Measurements from ENCODE around the gene ARHGEF28. TPM values are rescaled to one million over a fixed set of nuclear protein-coding genes. Genes with fewer than 3 reads are reported as not detected.

Gene ARHGEF28
- total RNA-seq, 1 donor from 2014 or later, result 44.9 TPM

GRCh38 chr5:73682176-73682575 lies 56.2 kb downstream of the ARHGEF28 start:
- Mint-ChIP-seq H3K27me3 (ENCODE audit: unreplicated experiment) (no peaks in the 10 kb centered on the region), H3K4me3 (ENCODE audit: unreplicated experiment) (no peak overlapping the region), H3K9me3 (ENCODE audit: unreplicated experiment) (no peaks in the 10 kb centered on the region), H3K36me3 (ENCODE audit: unreplicated experiment) (peaks cover 20% of the 10 kb centered on the region), H3K27ac (ENCODE audit: unreplicated experiment) (no peak overlapping the region), H3K4me1 (ENCODE audit: unreplicated experiment) (peaks cover 34% of the 10 kb centered on the region)
- no peak for DNase-seq (ENCODE audit: extremely low spot score, unreplicated experiment)
- TF ChIP-seq CTCF (IDR thresholded peaks at IDR 0.05), result no peak

DNA sequence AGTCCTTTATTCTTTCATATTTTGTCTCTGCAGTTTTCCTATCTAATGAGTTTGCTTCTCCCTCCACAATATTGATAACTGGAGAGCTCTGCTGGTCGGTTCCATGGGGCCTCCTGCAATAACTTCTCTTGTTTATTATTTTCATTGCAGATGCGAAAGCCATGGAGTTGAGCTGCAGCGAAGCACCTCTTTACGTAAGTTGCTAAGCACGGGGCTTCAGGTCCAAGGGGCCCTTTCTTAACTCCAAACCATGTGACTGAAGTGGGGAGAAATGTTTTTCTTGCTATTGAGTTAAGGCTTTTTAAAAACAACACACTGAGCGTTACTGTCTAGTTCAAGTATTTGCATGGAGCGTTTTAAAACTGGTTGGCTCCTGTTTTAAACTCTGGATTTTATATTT lies 58.7 kb downstream of the ARHGEF28 start:
- Mint-ChIP-seq H3K27me3 (ENCODE audit: unreplicated experiment) (no peaks in the 10 kb centered on the region), H3K36me3 (ENCODE audit: unreplicated experiment) (peaks cover 22% of the 10 kb centered on the region), H3K4me3 (ENCODE audit: unreplicated experiment) (no peak overlapping the region), H3K27ac (ENCODE audit: unreplicated experiment) (no peak overlapping the region), H3K4me1 (ENCODE audit: unreplicated experiment) (peaks cover 32% of the 10 kb centered on the region), H3K9me3 (ENCODE audit: unreplicated experiment) (no peaks in the 10 kb centered on the region)
- no peak for DNase-seq (ENCODE audit: extremely low spot score, unreplicated experiment)
- TF ChIP-seq CTCF (IDR thresholded peaks at IDR 0.05), result no peak

DNA sequence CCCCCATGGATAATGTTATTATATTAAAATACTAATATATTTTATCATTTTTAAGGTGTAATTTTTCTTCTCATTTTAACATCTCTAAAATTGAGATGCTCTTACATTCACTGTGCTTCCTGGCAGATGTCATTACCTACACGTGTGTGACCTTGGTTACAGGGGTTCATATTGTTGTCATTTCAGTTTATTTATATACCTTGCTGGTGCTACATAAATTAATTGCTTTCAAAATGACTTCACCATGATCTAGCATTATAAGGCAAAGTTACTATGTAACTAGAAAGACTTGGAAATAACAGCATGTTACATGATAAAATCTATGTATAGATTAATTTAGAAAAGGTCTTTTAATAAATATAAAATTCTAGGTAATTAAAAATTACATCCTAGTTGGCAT lies 60.9 kb downstream of the ARHGEF28 start:
- DNase-seq (ENCODE audit: extremely low spot score, unreplicated experiment), result no peak
- peaks cover 44% of the 10 kb centered on the region for H3K4me1 Mint-ChIP-seq (ENCODE audit: unreplicated experiment)
- no peaks in the 10 kb centered on the region for H3K27me3 Mint-ChIP-seq (ENCODE audit: unreplicated experiment)
- H3K27ac Mint-ChIP-seq (ENCODE audit: unreplicated experiment), result no peak overlapping the region
- H3K9me3 Mint-ChIP-seq (ENCODE audit: unreplicated experiment), result no peaks in the 10 kb centered on the region
- TF ChIP-seq CTCF (IDR thresholded peaks at IDR 0.05), result no peak
- H3K4me3 Mint-ChIP-seq (ENCODE audit: unreplicated experiment), result no peak overlapping the region
- peaks cover 20% of the 10 kb centered on the region for H3K36me3 Mint-ChIP-seq (ENCODE audit: unreplicated experiment)

DNA sequence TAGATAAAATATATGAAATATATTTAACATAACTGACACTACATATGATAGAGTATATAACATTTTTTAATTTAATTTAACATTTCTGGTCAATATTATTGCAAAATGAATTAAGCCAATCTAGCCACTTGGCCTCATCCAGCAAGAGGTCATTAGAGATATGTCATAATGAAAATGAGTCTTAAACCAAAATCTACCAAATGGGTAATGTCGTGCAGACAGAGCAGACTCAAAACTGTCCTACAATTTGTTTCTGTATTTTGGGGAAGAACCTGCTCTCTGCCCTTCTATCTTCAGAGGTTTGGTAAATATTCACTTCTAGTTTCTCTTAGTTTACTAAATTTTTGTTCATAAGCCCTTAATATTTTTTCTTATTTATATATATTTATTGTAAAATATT lies 61.4 kb downstream of the ARHGEF28 start:
- DNase-seq (ENCODE audit: extremely low spot score, unreplicated experiment), result no peak
- peaks cover 20% of the 10 kb centered on the region for H3K36me3 Mint-ChIP-seq (ENCODE audit: unreplicated experiment)
- no peaks in the 10 kb centered on the region for H3K27me3 Mint-ChIP-seq (ENCODE audit: unreplicated experiment)
- H3K27ac Mint-ChIP-seq (ENCODE audit: unreplicated experiment), result no peak overlapping the region
- no peaks in the 10 kb centered on the region for H3K9me3 Mint-ChIP-seq (ENCODE audit: unreplicated experiment)
- H3K4me3 Mint-ChIP-seq (ENCODE audit: unreplicated experiment), result no peak overlapping the region
- TF ChIP-seq CTCF (IDR thresholded peaks at IDR 0.05), result no peak
- peaks cover 45% of the 10 kb centered on the region for H3K4me1 Mint-ChIP-seq (ENCODE audit: unreplicated experiment)

DNA sequence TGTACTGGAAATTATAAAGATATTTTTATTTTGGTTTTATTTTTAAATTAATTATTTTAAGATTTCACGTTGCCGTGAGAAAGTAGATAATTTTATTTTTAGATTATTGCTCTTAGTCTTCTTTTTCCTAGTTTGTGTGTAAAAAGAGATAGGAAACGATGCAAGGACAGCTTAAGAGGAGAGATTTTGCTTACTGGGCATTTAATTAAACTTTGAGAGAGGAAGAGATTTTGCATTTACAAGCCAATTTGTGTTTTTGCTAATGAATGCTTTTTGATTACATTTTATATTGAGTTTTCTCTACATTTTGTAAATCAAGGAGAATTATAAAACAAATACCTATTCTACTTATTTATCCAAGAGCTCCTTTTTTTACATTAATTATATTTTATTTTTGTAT lies 64.0 kb downstream of the ARHGEF28 start:
- H3K4me1 Mint-ChIP-seq (ENCODE audit: unreplicated experiment), result peaks cover 55% of the 10 kb centered on the region
- DNase-seq (ENCODE audit: extremely low spot score, unreplicated experiment), result no peak
- no peak for TF ChIP-seq CTCF (IDR thresholded peaks at IDR 0.05)

More for the DNA sequence above, 64.0 kb downstream of the ARHGEF28 start:
- no peak overlapping the region for H3K27ac Mint-ChIP-seq (ENCODE audit: unreplicated experiment)
- no peaks in the 10 kb centered on the region for H3K27me3 Mint-ChIP-seq (ENCODE audit: unreplicated experiment)
- H3K9me3 Mint-ChIP-seq (ENCODE audit: unreplicated experiment), result no peaks in the 10 kb centered on the region
- no peak overlapping the region for H3K4me3 Mint-ChIP-seq (ENCODE audit: unreplicated experiment)
- H3K36me3 Mint-ChIP-seq (ENCODE audit: unreplicated experiment), result peaks cover 14% of the 10 kb centered on the region

Measured in osteocyte (in vitro differentiated cells).